Measurements from ENCODE around the gene RPS8.
"Not testable (repeated sequence)": the region's sequence is repeated elsewhere in the genome, so short reads cannot be mapped to it uniquely, and the experiment has no call there.

Gene RPS8

GRCh38 chr1:44803312-44804095 lies 28.2 kb downstream of the RPS8 start:
- no peak for DNase-seq

- peak in 1 of 2 donors; percentile 35 for DNase-seq
Measured at GRCh38 chr1:44805311-44806024, 30.1 kb downstream of the RPS8 start.

DNA sequence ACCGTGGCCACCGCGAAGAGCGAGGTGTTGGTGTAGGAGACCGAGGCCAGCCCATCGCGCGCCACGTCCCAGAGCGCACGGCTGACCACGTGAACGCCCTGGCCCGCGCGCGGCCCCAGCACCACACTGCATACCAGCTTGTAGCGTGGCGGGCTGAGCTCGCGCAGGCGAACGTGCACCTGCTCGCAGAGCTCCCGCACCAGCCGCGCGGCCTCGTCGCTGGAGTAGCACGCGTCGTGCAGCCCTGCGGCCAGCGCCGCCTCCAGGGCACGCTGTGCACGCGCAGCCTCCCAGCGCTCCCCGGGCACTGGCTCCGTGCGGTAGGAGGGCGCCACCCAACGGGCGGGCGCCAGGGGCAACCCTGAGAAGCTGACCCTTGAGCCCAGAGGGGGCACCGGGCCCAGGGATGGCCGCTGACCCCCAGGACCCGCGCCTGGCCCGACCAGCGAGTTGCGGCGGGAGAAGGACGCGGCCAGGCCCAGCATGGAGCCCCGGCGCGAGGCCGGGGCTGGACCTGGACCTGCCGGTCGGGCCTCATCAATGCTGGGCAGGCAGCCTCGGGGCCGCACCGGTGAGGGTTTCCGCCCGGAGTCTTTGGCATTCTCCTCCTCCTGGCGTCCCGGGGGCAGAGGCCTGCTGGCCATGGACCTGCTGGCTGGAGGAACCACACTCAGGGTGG lies 30.8 kb downstream of the RPS8 start:
- peak in 1 of 2 donors; percentile 42 for DNase-seq

- peak in 1 of 2 donors; percentile 35 for DNase-seq
Measured at GRCh38 chr1:44806704-44807363, 31.5 kb downstream of the RPS8 start, which contains the start of gene DYNLT4. Gene DYNLT4 (minus strand): TSS chr1:44807351. CDS start chr1:44806668, 683 bp downstream.

DNA sequence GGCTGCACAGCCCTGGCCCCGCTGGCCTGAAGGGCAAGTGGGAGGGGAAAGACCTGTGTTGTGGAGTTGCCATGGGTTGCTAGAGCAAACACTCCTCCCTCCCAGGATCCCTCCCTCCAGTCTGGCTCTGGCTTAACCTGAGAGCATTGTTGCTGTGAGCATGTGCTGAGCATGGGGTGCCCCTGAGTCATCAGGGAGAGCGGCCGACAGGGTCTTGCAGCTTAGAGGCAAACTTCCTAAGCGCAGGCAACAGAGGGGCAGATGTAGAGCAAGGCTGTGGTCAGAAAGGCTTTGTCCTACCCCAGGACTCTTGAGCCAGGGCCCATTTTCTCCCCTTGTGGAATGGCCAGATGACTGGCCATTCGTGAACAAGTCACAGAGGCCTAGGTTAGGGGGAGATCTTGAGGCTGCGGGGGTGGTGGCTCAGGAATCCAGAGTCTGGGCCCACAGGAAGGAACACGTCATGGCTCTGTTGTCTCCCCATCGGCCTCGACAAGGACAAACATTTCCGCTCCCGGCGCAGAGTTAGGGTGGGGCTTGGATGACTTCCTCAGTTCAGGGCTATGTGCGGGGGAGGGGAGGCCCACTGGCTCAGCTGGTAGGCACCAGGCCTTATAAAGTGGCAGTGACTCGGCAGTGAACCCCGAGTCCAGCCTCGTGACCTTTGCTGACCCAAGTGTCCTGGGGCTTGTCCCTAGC lies 32.2 kb downstream of the RPS8 start:
- peak; percentile 93 to 96 for DNase-seq

- DNase-seq: peak in 1 of 2 donors; percentile 85
Measured at GRCh38 chr1:44808063-44808937, 33.0 kb downstream of the RPS8 start, which contains the start of gene BTBD19. Gene BTBD19 (plus strand): TSS chr1:44808523. CDS start chr1:44808821, 298 bp downstream.

- peak; percentile 91 to 92 for DNase-seq
Measured at GRCh38 chr1:44808938-44809917, 33.9 kb downstream of the RPS8 start.

DNA sequence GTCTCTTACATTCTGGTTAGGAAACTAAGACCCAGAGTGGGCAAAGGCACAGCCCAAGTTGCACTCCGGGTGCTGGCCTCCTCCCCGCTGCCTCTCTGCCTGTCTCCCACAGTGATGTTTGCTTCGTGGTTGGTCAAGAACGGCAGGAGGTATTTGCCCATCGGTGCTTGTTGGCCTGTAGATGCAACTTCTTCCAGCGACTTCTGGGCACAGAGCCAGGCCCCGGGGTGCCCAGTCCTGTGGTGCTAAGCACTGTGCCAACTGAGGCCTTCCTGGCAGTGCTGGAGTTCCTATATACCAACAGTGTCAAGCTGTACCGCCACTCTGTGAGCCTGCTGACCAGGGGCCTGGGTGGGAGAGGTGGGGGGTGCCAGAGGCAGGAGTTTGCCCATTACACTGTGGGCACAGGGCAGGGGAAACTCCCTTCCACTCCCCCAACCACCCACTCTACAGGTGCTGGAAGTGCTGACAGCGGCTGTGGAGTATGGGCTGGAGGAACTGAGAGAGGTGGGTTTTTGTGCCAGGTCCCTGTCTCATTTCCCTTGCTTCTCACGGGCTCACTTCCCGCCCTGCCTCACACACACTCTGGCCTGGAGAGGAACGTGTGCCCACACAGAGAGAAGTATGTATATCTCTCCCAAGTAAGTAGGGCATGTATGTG lies 34.9 kb downstream of the RPS8 start:
- peak; percentile 56 to 59 for DNase-seq

DNA sequence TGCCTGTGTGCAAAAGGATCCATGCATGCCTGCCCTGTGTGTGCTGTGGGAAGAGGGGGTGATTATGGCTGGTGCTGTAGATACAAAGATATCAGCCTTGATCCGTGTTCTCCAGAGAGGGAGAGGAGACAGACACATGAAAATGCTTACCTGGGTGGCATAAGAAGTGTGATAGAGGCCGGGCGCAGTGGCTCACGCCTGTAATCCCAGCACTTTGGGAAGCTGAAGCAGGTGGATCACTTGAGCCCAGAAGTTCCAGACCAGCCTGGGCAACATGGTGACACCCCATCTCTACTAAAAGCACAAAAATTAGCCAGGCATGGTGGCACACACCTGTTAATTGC lies 35.4 kb downstream of the RPS8 start:
- not testable (repeated sequence) for DNase-seq

GRCh38 chr1:44811234-44811633 lies 35.9 kb downstream of the RPS8 start:
- DNase-seq: no peak

GRCh38 chr1:44812822-44813543 lies 37.6 kb downstream of the RPS8 start:
- DNase-seq: no peak

- DNase-seq: not testable (repeated sequence)
Measured at GRCh38 chr1:44815926-44816325, 40.6 kb downstream of the RPS8 start.

DNA sequence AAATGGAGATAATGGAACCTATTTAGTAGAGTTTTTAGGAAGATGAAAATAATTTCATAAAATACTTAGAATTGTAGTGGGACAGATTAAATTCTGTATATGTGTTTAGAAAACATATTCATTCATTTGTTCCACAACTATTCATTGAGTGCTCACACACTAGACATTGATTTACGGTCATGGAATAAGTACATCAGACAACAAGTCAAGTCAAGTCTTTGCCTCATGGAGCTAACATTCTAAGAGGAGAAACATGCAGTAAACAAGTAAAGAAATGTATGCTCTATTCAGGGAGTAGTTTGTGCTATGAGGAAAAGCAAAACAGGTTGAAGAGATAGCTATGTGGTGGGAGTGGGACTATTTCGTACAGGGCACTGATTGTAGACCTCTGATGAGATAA lies 42.0 kb downstream of the RPS8 start:
- no peak for DNase-seq

DNA sequence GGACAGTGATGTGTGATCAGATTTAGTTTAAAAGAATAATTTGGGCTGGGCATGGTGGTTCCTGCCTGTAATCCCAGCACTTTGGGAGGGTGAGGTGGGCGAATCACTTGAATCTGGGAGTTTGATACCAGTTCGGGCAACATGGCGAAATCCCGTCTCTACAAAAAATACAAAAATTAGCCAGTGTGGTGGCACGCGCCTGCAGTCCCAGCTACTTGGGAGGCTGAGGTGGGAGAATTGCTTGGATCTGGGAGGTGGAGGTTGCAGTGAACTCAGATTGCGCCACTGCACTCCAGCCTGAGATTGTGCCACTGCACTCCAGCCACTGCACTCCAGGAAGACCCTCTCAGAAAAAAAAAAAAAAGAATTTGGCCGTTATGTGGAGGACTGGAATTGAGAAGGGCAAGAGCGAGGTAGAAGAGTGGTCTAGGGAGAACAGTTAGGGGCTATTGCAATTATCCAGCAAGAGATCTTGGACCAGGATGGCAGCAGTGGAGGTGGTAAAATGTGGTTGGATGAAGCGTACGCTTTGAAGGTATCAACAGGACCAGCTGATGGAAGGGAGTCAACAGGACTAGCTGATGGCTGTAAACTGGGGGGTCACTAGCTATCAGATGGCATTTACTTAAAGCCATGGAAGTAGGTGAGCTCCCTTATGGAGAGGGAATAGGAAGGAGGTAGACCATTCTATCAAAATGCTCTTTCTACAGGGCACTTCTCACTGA lies 42.6 kb downstream of the RPS8 start:
- no peak for DNase-seq

GRCh38 chr1:44819196-44819607 lies 43.9 kb downstream of the RPS8 start:
- no peak for DNase-seq

GRCh38 chr1:44819608-44820327 lies 44.4 kb downstream of the RPS8 start:
- peak; percentile 86 to 90 for DNase-seq
